ENCODE data around the gene IFT57. TPM values are rescaled to one million over a fixed set of nuclear protein-coding genes. Genes with fewer than 3 reads are reported as not detected.
"Not testable (repeated sequence)": the region's sequence is repeated elsewhere in the genome, so short reads cannot be mapped to it uniquely, and the experiment has no call there.

Gene IFT57
- total RNA-seq, 1 experiment from 2014 or later: 17.6 TPM

- Histone ChIP-seq H3K36me3 (ENCODE audit: control insufficient read depth, insufficient read depth, low read length) (no peaks in the 10 kb centered on the region), H3K4me3 (ENCODE audit: low read depth, low read length) (no peak overlapping the region), H3K9me3 (no peaks in the 10 kb centered on the region), H3K4me1 (no peaks in the 10 kb centered on the region), H3K27me3 (replicated peaks; ENCODE audit: control insufficient read depth, insufficient read depth, low read length) (no peaks in the 10 kb centered on the region)
- Mint-ChIP-seq H3K4me1 (ENCODE audit: low read depth, unreplicated experiment) (peaks cover 6% of the 10 kb centered on the region), H3K27ac (ENCODE audit: unreplicated experiment) (no peak overlapping the region), H3K9me3 (ENCODE audit: unreplicated experiment) (no peaks in the 10 kb centered on the region), H3K36me3 (ENCODE audit: insufficient read depth, unreplicated experiment) (no peaks in the 10 kb centered on the region), H3K4me3 (ENCODE audit: unreplicated experiment) (no peak overlapping the region), H3K27me3 (ENCODE audit: insufficient read depth, unreplicated experiment) (no peaks in the 10 kb centered on the region)
- ChIA-PET CTCF (no interaction called here), POLR2A (no interaction called here)
- no TSS peak for BruUV-seq (replicated peaks)
- intact Hi-C loops (cut with micrococcal nuclease; ENCODE audit: unreplicated experiment): no loop called here
- TF ChIP-seq CTCF (IDR thresholded peaks at IDR 0.05; ENCODE audit: insufficient read depth in 1 of 2, low read depth in 1 of 2, low read length in 1 of 2, severe bottlenecking in 1 of 2, unreplicated experiment in 1 of 2): no peak
- no peak for DNase-seq
These were observed 65.0 kb downstream of the IFT57 start for GRCh38 chr3:108157273-108157672.

GRCh38 chr3:108156312-108156853 is 65.8 kb downstream of the IFT57 start:
- Mint-ChIP-seq H3K4me1 (ENCODE audit: low read depth, unreplicated experiment) (peaks cover 6% of the 10 kb centered on the region), H3K9me3 (ENCODE audit: unreplicated experiment) (no peaks in the 10 kb centered on the region), H3K27ac (ENCODE audit: unreplicated experiment) (no peak overlapping the region), H3K36me3 (ENCODE audit: insufficient read depth, unreplicated experiment) (no peaks in the 10 kb centered on the region), H3K4me3 (ENCODE audit: unreplicated experiment) (no peak overlapping the region), H3K27me3 (ENCODE audit: insufficient read depth, unreplicated experiment) (no peaks in the 10 kb centered on the region)
- TF ChIP-seq CTCF (IDR thresholded peaks at IDR 0.05; ENCODE audit: insufficient read depth in 1 of 2, low read depth in 1 of 2, low read length in 1 of 2, severe bottlenecking in 1 of 2, unreplicated experiment in 1 of 2): no peak
- no TSS peak for BruUV-seq (replicated peaks)
- CTCF ChIA-PET: no interaction called here
- Histone ChIP-seq H3K27me3 (replicated peaks; ENCODE audit: control insufficient read depth, insufficient read depth, low read length) (no peaks in the 10 kb centered on the region), H3K9me3 (no peaks in the 10 kb centered on the region), H3K4me3 (ENCODE audit: low read depth, low read length) (no peak overlapping the region), H3K4me1 (no peaks in the 10 kb centered on the region), H3K36me3 (ENCODE audit: control insufficient read depth, insufficient read depth, low read length) (no peaks in the 10 kb centered on the region)
- no peak for DNase-seq
- POLR2A ChIA-PET: no interaction called here
- intact Hi-C loops (cut with micrococcal nuclease; ENCODE audit: unreplicated experiment): no loop called here

GRCh38 chr3:108155642-108156041 is 66.6 kb downstream of the IFT57 start:
- H3K27me3 Mint-ChIP-seq (ENCODE audit: insufficient read depth, unreplicated experiment); H3K27me3 ChIP-seq (replicated peaks; ENCODE audit: control insufficient read depth, insufficient read depth, low read length); H3K9me3 ChIP-seq; H3K4me3 ChIP-seq (ENCODE audit: low read depth, low read length); POLR2A ChIA-PET; BruUV-seq (replicated peaks); DNase-seq; H3K9me3 Mint-ChIP-seq (ENCODE audit: unreplicated experiment); H3K4me1 ChIP-seq; CTCF ChIA-PET; H3K4me3 Mint-ChIP-seq (ENCODE audit: unreplicated experiment); H3K4me1 Mint-ChIP-seq (ENCODE audit: low read depth, unreplicated experiment); intact Hi-C loops (cut with micrococcal nuclease; ENCODE audit: unreplicated experiment); H3K36me3 ChIP-seq (ENCODE audit: control insufficient read depth, insufficient read depth, low read length); H3K27ac Mint-ChIP-seq (ENCODE audit: unreplicated experiment); H3K36me3 Mint-ChIP-seq (ENCODE audit: insufficient read depth, unreplicated experiment): not testable (repeated sequence)
